ENCODE results near the gene PI16.
"Not testable (repeated sequence)": the region's sequence is repeated elsewhere in the genome, so short reads cannot be mapped to it uniquely, and the experiment has no call there.

Gene PI16

DNA sequence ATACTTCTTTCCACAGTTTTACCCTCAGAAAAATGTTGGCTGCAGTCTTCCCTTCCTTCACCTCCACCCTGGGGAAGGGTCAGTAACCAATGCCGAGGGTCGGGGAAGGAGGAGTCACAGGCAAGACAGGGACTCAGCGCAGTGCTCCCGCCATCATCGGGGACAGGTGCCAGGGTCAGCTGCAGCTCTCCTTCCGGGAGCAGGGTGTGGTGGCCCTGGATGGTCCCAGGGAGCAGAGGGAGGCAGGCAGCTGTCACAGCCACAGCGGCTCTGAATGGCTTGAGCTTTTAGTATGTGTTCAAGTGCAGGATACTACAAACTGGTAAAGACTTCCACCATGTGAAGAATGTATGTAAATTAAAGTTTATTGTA, 26.0 kb upstream of the PI16 start:
- no peak for DNase-seq (ENCODE audit: low read depth)

DNA sequence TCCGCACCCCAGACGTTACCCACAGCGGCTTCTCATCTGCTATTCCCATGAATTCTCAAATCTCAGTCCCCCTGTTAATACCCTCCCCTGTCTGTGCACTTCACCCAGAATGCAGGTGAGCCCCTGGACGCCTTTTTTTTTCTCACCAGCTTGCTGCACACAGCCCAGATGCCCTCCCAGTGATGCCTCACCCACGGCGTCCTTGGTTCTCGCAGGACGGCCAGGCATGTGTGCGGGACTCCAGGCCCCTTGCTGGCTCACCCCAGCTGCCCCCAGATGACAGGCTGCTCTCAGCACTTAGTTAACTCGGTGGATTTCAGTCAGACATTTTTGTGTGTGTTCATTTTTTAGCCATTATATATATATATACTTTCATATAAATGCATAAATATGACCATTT, 25.4 kb upstream of the PI16 start:
- DNase-seq (ENCODE audit: low read depth) = no peak

- no peak for DNase-seq (ENCODE audit: low read depth)
Measured at GRCh38 chr6:36929607-36930006, 24.9 kb upstream of the PI16 start.

DNA sequence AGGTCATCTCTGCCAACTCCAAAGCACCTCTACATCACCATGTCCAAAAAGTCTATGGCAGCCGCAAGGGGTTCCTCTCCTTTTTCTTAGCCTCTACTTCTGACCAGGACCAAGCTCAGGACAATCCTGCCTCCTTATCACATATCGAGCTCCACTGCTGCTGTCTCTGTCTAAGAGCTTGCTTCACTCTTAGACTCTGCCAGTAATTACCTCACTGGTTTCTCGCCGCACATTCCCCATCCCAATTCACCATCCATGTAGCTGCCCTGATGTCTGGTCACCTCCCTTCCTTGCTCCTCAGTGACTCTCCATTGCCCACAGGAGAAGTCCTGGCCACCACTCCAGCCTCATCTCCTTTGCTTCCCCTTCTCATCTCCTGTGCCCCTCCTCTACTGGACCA, 24.1 kb upstream of the PI16 start:
- no peak for DNase-seq (ENCODE audit: low read depth)

DNA sequence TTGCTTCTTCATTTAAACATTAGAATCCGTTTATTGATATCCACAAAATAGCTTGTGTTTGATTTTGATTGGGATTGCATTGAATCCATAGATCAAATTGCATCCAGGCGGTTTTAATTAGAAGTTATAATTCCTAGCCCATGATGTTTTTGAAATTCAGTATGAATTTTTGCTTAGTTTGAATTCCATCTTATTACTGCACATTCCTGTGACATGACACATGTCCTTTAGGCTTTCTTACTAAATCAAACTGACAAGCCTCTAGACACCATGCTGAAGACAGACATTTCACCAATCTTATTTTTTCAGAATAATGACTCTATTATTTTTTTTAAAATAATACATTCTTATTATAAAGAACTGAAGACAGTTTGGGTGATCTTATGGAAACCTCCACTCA, 21.4 kb upstream of the PI16 start:
- DNase-seq (ENCODE audit: low read depth) = no peak

- no peak for DNase-seq (ENCODE audit: low read depth)
Measured at GRCh38 chr6:36933519-36933918, 21.0 kb upstream of the PI16 start.

DNA sequence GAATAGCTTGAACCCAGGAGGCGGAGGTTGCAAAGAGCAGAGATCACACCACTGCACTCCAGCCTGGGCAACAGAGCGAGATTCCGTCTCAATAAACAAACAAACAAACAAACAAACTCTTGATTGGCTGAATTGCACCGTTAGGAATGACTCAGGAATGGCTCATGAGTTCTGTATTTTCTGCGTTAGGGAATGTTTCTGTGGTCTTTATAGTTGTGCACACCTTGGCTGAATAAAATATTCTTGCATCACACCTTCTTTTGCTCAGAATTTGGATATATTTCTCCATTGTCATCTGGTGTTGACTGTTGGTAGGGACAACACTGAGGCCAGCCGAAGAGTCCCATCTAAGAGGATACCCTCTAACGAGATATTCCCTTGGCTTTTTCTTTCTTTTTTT, 19.6 kb upstream of the PI16 start:
- no peak for DNase-seq (ENCODE audit: low read depth)

GRCh38 chr6:36936824-36937223, 17.7 kb upstream of the PI16 start:
- DNase-seq (ENCODE audit: low read depth) = no peak

DNA sequence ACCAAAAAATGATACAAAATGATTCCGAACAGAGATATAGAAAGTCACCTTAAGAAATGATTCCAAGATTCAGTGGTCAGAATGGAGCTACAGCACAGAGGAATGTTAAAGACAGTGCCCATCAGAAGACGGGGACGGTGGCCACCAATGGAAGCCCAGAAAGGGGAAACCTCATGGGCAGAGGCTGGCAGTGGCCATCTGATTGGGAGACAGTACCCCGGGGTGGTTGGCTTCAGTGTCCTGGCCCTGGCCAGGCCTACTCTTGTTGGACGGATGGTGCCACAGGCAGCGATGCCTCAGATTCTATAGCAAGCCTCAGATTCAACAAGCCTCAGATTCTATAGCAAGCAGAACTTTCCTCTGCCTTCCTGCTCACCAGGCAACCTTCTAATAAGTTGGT, 16.6 kb upstream of the PI16 start:
- DNase-seq (ENCODE audit: low read depth) = no peak

GRCh38 chr6:36938536-36938935, 16.0 kb upstream of the PI16 start:
- DNase-seq (ENCODE audit: low read depth) = no peak

DNA sequence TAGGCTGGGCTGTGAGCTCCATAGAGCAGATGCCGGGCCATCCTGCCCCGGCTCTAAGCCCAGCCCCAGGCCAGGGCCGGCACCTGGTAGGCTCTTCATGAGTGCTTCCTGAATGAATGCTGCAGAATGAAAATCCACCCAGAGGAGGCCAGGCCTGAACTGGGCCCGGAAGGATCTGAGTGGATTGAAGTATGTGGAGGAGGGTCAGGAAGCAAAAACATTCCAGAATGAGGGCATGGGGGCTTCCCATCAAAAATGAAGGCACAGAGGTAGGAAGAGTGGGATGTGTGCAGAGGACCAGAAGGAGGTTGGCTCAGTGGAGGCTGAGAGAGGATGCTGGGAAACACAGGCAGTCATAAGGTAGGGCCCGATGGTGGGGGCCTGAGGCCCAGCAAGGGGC, 15.5 kb upstream of the PI16 start:
- not testable (repeated sequence) for DNase-seq (ENCODE audit: low read depth)

- DNase-seq (ENCODE audit: low read depth) = no peak
Measured at GRCh38 chr6:36940027-36940426, 14.5 kb upstream of the PI16 start.

GRCh38 chr6:36941561-36941960, 13.0 kb upstream of the PI16 start:
- not testable (repeated sequence) for DNase-seq (ENCODE audit: low read depth)

- DNase-seq (ENCODE audit: low read depth) = not testable (repeated sequence)
Measured at GRCh38 chr6:36942329-36942728, 12.2 kb upstream of the PI16 start.

- no peak for DNase-seq (ENCODE audit: low read depth)
Measured at GRCh38 chr6:36944650-36945049, 9.9 kb upstream of the PI16 start.

GRCh38 chr6:36945301-36945700, 9.2 kb upstream of the PI16 start:
- no peak for DNase-seq (ENCODE audit: low read depth)

DNA sequence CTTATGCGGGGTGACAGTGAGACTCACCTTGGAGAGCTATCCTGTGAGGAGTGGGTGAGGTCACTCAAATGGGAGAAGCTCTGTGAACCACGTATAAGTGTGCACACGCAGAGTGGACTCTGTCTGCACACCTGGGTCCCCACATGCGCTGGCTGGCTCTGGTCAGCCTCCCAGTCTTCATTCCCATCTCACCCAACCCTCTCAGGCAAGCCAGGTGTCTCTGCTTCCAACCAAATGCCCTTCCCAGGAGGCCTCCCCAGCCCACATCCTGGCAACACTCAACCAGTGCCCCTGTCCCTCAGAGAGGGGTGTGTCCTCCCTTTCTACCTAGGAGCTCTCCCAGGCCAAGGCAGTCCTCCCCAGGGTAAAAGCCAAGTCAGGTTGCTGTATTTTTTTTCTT, 8.0 kb upstream of the PI16 start:
- DNase-seq (ENCODE audit: low read depth) = no peak

DNA sequence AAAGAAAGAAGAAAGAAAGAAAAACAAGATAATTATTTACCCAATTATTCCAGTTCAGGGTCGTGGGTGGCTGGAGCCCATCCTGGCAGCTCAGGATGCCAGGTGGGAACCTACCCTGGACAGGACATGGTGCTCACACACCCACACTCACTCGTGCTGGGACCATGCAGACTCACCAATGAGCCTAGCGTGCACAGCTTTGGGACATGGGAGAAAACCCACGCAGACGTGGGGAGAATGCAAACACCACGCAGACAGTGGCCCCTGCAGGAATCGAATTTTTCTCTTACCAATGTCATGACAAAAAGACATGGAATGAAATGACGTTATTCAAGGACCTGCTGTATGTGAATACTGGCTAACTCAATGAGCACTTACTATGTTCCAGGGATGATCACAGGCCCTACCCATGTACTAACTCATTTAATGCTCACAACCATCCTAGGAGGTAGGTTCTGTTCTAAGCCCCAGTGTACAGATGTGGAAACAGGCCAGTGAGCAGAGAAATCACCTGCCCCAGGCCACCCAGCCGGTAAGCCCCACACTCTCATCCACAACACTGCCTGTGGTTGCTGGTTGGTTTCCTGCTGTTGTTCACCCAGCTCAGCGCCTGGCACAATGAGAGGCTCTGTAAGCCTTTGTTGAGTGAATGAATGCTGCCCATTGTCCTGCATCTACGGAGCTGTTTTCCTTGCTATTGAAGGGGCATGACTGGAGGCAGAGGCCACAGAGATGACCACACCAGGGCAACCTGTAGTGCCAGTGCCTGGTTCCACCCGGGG, 6.8 kb upstream of the PI16 start:
- no peak for DNase-seq (ENCODE audit: low read depth)

- not testable (repeated sequence) for DNase-seq (ENCODE audit: low read depth)
Measured at GRCh38 chr6:36949076-36949475, 5.5 kb upstream of the PI16 start.

- DNase-seq (ENCODE audit: low read depth) = no peak
Measured at GRCh38 chr6:36949636-36950035, 4.9 kb upstream of the PI16 start.

GRCh38 chr6:36953931-36954261, 642 bp upstream of the PI16 start:
- DNase-seq (ENCODE audit: low read depth) = no peak

- no peak for DNase-seq (ENCODE audit: low read depth)
Measured at GRCh38 chr6:36955136-36955535, 598 bp downstream of the PI16 start.

- no peak for DNase-seq (ENCODE audit: low read depth)
Measured at GRCh38 chr6:36955671-36956445, 1.3 kb downstream of the PI16 start.

DNA sequence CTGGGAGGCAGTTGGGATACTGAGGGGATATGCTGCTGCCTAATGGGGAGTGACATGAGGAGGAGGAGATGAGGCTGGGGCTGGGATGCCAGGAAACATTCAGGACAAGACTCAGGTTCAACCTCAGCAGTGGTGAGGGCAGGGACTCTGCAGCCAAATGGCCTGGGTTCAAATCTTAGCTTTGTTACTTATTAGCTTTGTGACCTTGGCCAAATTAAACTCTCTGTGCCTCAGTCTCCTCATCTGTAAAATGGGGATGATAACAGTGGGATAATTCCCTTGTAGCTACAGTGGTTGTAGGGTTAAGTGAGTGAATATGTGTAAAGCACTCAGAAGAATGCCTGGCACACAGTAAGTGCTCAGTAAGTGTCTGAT, 1.9 kb downstream of the PI16 start:
- no peak for DNase-seq (ENCODE audit: low read depth)

All from activated T-helper 9 cell treated with anti-CD3 and anti-CD28 coated beads, Interleukin-2, amount 50 U/mL, for 16 hours (primary cell).